Right lobe of liver (tissue), 6 donors: ENCODE results near the gene RTKN2. TPM values are rescaled to one million over a fixed set of nuclear protein-coding genes. Genes with fewer than 3 reads are reported as not detected.

Experiments used
- ATAC-seq, 4 donors: fragments of 200-7000 bp; cut with Tn5 transposase; one replicate each; pipeline ENCODE4 v1.9.1; 2020; ENCODE audit warnings: mild to moderate bottlenecking in 4 of 4, moderate library complexity in 4 of 4
- DNase-seq, 3 donors: peaks; one replicate each; pipeline ENCODE4 v3.0.0-alpha.2; 2020
- H3K27ac ChIP-seq, 3 donors: fragments of 200-600 bp; one replicate each; pipeline ENCODE4 v1.8.0; 2022
- H3K27me3 ChIP-seq, 2 donors: fragments of 200-600 bp; one replicate each; pipeline ENCODE4 v1.8.0; 2022
- H3K36me3 ChIP-seq, 4 donors: fragments of 200-600 bp; sonication (generic) in 1 of 4; one replicate each; pipeline versions ENCODE4 v1.5.1 to v1.8.0; 2017 to 2022; ENCODE audit warnings: control low read depth in 1 of 4
- H3K4me1 ChIP-seq, 4 donors: fragments of 200-600 bp; sonication (generic) in 1 of 4; one replicate each; pipeline versions ENCODE4 v1.5.1 to v1.8.0; 2017 to 2022; ENCODE audit warnings: control low read depth in 1 of 4
- H3K4me3 ChIP-seq, 3 donors: fragments of 200-600 bp; one replicate each; pipeline ENCODE4 v1.8.0; 2022
- H3K9me3 ChIP-seq, 4 donors: fragments of 200-600 bp; sonication (generic) in 1 of 4; one replicate each; pipeline versions ENCODE4 v1.5.1 to v1.8.0; 2017 to 2022; ENCODE audit warnings: control low read depth in 1 of 4
- CTCF ChIP-seq, 4 donors: fragments of 200-600 bp in 3 of 4; fragments of 450-650 bp in 1 of 4; IDR thresholded peaks; one replicate each; pipeline versions ENCODE4 v1.5.1 to v1.8.0; 2016 to 2022; ENCODE audit warnings: antibody characterized with exemption in 4 of 4, mild to moderate bottlenecking in 2 of 4
- POLR2A ChIP-seq: fragments of 450-650 bp; IDR thresholded peaks from one replicate; pipeline ENCODE4 v1.6.1; 2017; ENCODE audit warnings: antibody characterized with exemption, mild to moderate bottlenecking
- WGBS: methylation state at CpG from one replicate; pipeline ENCODE4 v1.1.6; 2018; ENCODE audit warnings: low coverage, low lambda C conversion rate; ENCODE audit not compliant: insufficient coverage; ENCODE audit errors: missing lambda C conversion rate; 5-methylcytosine and 5-hydroxymethylcytosine counted together
- intact Hi-C, 2 donors: fragments of 100-400 bp; cut with DNase I; formaldehyde crosslinking; loops; one replicate each; pipeline versions ENCODE4 v1.11.2 to v1.14.1; 2022
- total RNA-seq, 6 experiments: library from RNA; depleted of rRNA in 2 of 6; stranded (reverse); fragments of >200 nt in 2 of 6; fragmentation: NEBNext Ultra II Directional in 3 of 6; extraction: Animal tissue kit (Norgen Biotek cat#: 25700) in 3 of 6; gene quantifications; one replicate each; pipeline versions ENCODE4 v1.1.0 to v1.2.4, GENCODE V29; 2016 to 2023
- donor health status: DM: no; HTN: yes; CAD: no.
- donor health status: DM: no; HTN: no; CAD: no.
- donor health status: DM: no; HTN: no; CAD: no.
- donor health status: DM: no; HTN: yes; CAD: no.
- donor health status: DM: no; HTN: yes; CAD: no.

The RTKN2 gene
- total RNA-seq, 6 experiments from 2014 or later, result 0.06 to 0.12 TPM; not detected in 4

GRCh38 chr10:62189131-62189530 is 79.5 kb downstream of the RTKN2 start:
- intact Hi-C loops, result no loop called here
- no peaks in the 10 kb centered on the region for H3K4me1 ChIP-seq
- no peak overlapping the region for H3K4me3 ChIP-seq
- ATAC-seq, result no peak
- TF ChIP-seq POLR2A, result no peak
- no peak for TF ChIP-seq CTCF (IDR thresholded peaks at IDR 0.05)
- DNase-seq, result no peak
- 90% methylated on average over 1 of the region's 1 CpG for WGBS
- H3K27me3 ChIP-seq, result no peaks in the 10 kb centered on the region
- no peak overlapping the region for H3K27ac ChIP-seq
- no peaks in the 10 kb centered on the region for H3K36me3 ChIP-seq
- H3K9me3 ChIP-seq, result no peaks in the 10 kb centered on the region

GRCh38 chr10:62188021-62188616 is 80.5 kb downstream of the RTKN2 start:
- H3K4me1 ChIP-seq, result no peaks in the 10 kb centered on the region
- no peak for ATAC-seq
- H3K27ac ChIP-seq, result no peak overlapping the region
- H3K36me3 ChIP-seq, result no peaks in the 10 kb centered on the region
- TF ChIP-seq POLR2A, result no peak
- TF ChIP-seq CTCF (IDR thresholded peaks at IDR 0.05), result no peak
- WGBS, result 76% methylated on average over 8 of the region's 8 CpGs
- H3K27me3 ChIP-seq, result no peaks in the 10 kb centered on the region
- no peak for DNase-seq
- H3K9me3 ChIP-seq, result no peaks in the 10 kb centered on the region
- no peak overlapping the region for H3K4me3 ChIP-seq
- intact Hi-C loops, result no loop called here

- Histone ChIP-seq H3K27me3 (no peaks in the 10 kb centered on the region), H3K9me3 (no peaks in the 10 kb centered on the region), H3K27ac (no peak overlapping the region), H3K4me3 (no peak overlapping the region), H3K4me1 (no peaks in the 10 kb centered on the region), H3K36me3 (no peaks in the 10 kb centered on the region)
- TF ChIP-seq CTCF (IDR thresholded peaks at IDR 0.05) (no peak), POLR2A (no peak)
- intact Hi-C loops, result no loop called here
- no peak for DNase-seq
- ATAC-seq, result no peak
- 75% methylated on average over 2 of the region's 2 CpGs for WGBS
Observed at GRCh38 chr10:62186999-62187675, 81.5 kb downstream of the RTKN2 start.

- Histone ChIP-seq H3K36me3 (no peaks in the 10 kb centered on the region), H3K4me3 (no peak overlapping the region), H3K27me3 (no peaks in the 10 kb centered on the region), H3K27ac (no peak overlapping the region), H3K9me3 (no peaks in the 10 kb centered on the region), H3K4me1 (no peaks in the 10 kb centered on the region)
- 69% methylated on average over 10 of the region's 11 CpGs for WGBS
- no peak for TF ChIP-seq POLR2A
- no peak for TF ChIP-seq CTCF (IDR thresholded peaks at IDR 0.05)
- intact Hi-C loops, result no loop called here
- ATAC-seq, result no peak
- DNase-seq, result no peak
Observed at GRCh38 chr10:62185919-62186692, 82.5 kb downstream of the RTKN2 start.
